SK-N-SH (cell line): Measurements from ENCODE around the gene ARRDC2. TPM values are rescaled to one million over a fixed set of nuclear protein-coding genes. Genes with fewer than 3 reads are reported as not detected.
A peak's percentile ranks its signal among the peaks of the same experiment; 100 is the strongest.

Source experiments
- CTCF ChIA-PET: fragments of 300-600, 350-600 bp; formaldehyde crosslinking; extraction: SDS; loops from one replicate; lab custom pipeline; 2021; lab: Yijun Ruan, JAX
- POLR2A ChIA-PET: fragments of 350-600 bp; sonication (Branson Sonifier 250); formaldehyde crosslinking; extraction: SDS; loops from one replicate; lab custom pipeline; 2020; ENCODE audit warnings: antibody characterized with exemption, inconsistent platforms; lab: Yijun Ruan, JAX
- DNase-seq: peaks from one replicate; pipeline ENCODE4 v3.0.0; 2012
- H2AFZ ChIP-seq: fragments of 200-600 bp; sonication (generic); 2 replicates; pipeline ENCODE4 v1.8.1; 2016; ENCODE audit warnings: antibody characterized with exemption, mild to moderate bottlenecking, low read depth
- H3F3A ChIP-seq: fragments of 200-600 bp; sonication (generic); replicated peaks from 2 replicates; pipeline ENCODE3; 2016; ENCODE audit warnings: antibody characterized with exemption, mild to moderate bottlenecking; ENCODE audit not compliant: insufficient read depth
- H3K27ac ChIP-seq, 2 experiments: fragments of 200-500 bp in 1 of 2; fragments of 200-600 bp in 1 of 2; sonication (Bioruptor generic) in 1 of 2; sonication (generic), shearing (Covaris generic) in 1 of 2; 2 replicates each; pipeline versions ENCODE4 v1.5.1 to v1.6.1; 2014 to 2016; ENCODE audit warnings: low read depth in 2 of 2, inconsistent platforms in 1 of 2, low read length in 1 of 2, mild to moderate bottlenecking in 1 of 2, mixed read lengths in 1 of 2
- H3K27me3 ChIP-seq: fragments of 200-600 bp; sonication (generic), shearing (Covaris generic); 2 replicates; pipeline ENCODE4 v1.6.1; 2016; ENCODE audit warnings: mixed run types; ENCODE audit not compliant: insufficient read depth
- H3K36me3 ChIP-seq, 2 experiments: fragments of 200-500 bp in 1 of 2; fragments of 200-600 bp in 1 of 2; sonication (Bioruptor generic) in 1 of 2; sonication (generic) in 1 of 2; replicated peaks in 1 of 2; 2 replicates each; pipeline versions ENCODE3 to v1.5.1; 2014 to 2016; ENCODE audit warnings: low read length in 1 of 2, mild to moderate bottlenecking in 1 of 2; ENCODE audit not compliant: insufficient read depth in 2 of 2, control insufficient read depth in 1 of 2
- H3K4me1 ChIP-seq, 2 experiments: fragments of 200-500 bp in 1 of 2; fragments of 200-600 bp in 1 of 2; sonication (Bioruptor generic) in 1 of 2; sonication (generic), shearing (Covaris generic) in 1 of 2; 2 replicates each; pipeline versions ENCODE4 v1.5.1 to v1.6.1; 2014 to 2016; ENCODE audit warnings: low read depth in 1 of 2, low read length in 1 of 2, mixed run types in 1 of 2; ENCODE audit not compliant: insufficient read depth in 2 of 2, control insufficient read depth in 1 of 2
- H3K4me2 ChIP-seq: fragments of 200-600 bp; sonication (generic), shearing (Covaris generic); 2 replicates; pipeline ENCODE4 v1.6.1; 2017; ENCODE audit warnings: mixed run types
- H3K4me3 ChIP-seq, 2 experiments: fragments of 200-500 bp in 1 of 2; fragments of 200-600 bp in 1 of 2; sonication (Bioruptor generic) in 1 of 2; sonication (generic), shearing (Covaris generic) in 1 of 2; 2 replicates each; pipeline versions ENCODE4 v1.5.1 to v1.8.1; 2014 to 2016; ENCODE audit warnings: low read depth in 2 of 2, inconsistent platforms in 1 of 2, low read length in 1 of 2, mild to moderate bottlenecking in 1 of 2, mixed read lengths in 1 of 2, moderate library complexity in 1 of 2
- H3K79me2 ChIP-seq: fragments of 200-600 bp; sonication (generic); 2 replicates; pipeline ENCODE4 v1.8.1; 2017; ENCODE audit warnings: mild to moderate bottlenecking; ENCODE audit not compliant: insufficient read depth
- H3K9ac ChIP-seq: fragments of 200-600 bp; sonication (generic); 2 replicates; pipeline ENCODE4 v1.6.1; 2017; ENCODE audit warnings: mixed run types
- H3K9me2 ChIP-seq: fragments of 200-600 bp; sonication (generic); 2 replicates; pipeline ENCODE4 v1.6.1; 2017; ENCODE audit warnings: mixed run types
- H3K9me3 ChIP-seq: fragments of 200-600 bp; sonication (generic); 2 replicates; pipeline ENCODE4 v1.6.1; 2017; ENCODE audit warnings: mixed run types, mild to moderate bottlenecking, moderate library complexity
- H4K20me1 ChIP-seq: fragments of 200-600 bp; sonication (generic); 2 replicates; pipeline ENCODE4 v1.6.1; 2017; ENCODE audit warnings: mild to moderate bottlenecking, mixed run types; ENCODE audit not compliant: insufficient read depth
- CHD2 ChIP-seq: fragments of 150-350 bp; IDR thresholded peaks from 2 replicates; pipeline ENCODE4 v1.6.1; 2018; ENCODE audit warnings: low read length; ENCODE audit not compliant: partially characterized antibody
- FOXJ3 ChIP-seq: sonication (generic); formaldehyde crosslinking; IDR thresholded peaks from 2 replicates; pipeline ENCODE4 v1.5.1; 2020; ENCODE audit warnings: mild to moderate bottlenecking, missing genetic modification reagents
- MEF2A ChIP-seq: IDR thresholded peaks from 2 replicates; pipeline ENCODE4 v1.4.0; 2012; ENCODE audit warnings: low read depth, borderline replicate concordance
- MXI1 ChIP-seq: IDR thresholded peaks from 2 replicates; pipeline ENCODE4 v1.6.1; 2012; ENCODE audit warnings: mild to moderate bottlenecking, low read depth, low read length, improper control_type of control experiment
- RAD21 ChIP-seq: IDR thresholded peaks from 2 replicates; pipeline ENCODE4 v1.6.1; 2012; ENCODE audit warnings: mild to moderate bottlenecking, low read length
- RFX5 ChIP-seq: IDR thresholded peaks from 2 replicates; pipeline ENCODE4 v1.6.1; 2012; ENCODE audit warnings: mild to moderate bottlenecking, improper control_type of control experiment, low read length
- SMC3 ChIP-seq: IDR thresholded peaks from 2 replicates; pipeline ENCODE4 v1.6.1; 2012; ENCODE audit warnings: low read depth, low read length, improper control_type of control experiment
- WGBS: methylation state at CpG from one replicate; pipeline ENCODE4 v1.1.6; 2017; ENCODE audit warnings: low lambda C conversion rate; 5-methylcytosine and 5-hydroxymethylcytosine counted together
- polyA plus RNA-seq, 3 experiments: library from polyadenylated mRNA; depleted of rRNA; stranded (reverse); fragments of >200 nt; gene quantifications; 2 replicates each; pipeline ENCODE4 v1.2.3, GENCODE V29; 2012

The ARRDC2 gene
- polyA plus RNA-seq, 1 of the 3 experiments (the other 2 are of a cell fraction): 5.5 TPM

GRCh38 chr19:17967257-17968051, 40.5 kb upstream of the ARRDC2 start:
- H3K9me3 ChIP-seq: no peaks in the 10 kb centered on the region
- peaks cover 0 to 13% of the 10 kb centered on the region in 2 experiments; a peak in 2 of 4 replicates for H3K4me1 ChIP-seq
- H3K9ac ChIP-seq: peak overlapping the region; percentile 30; the same call in 1 of the 2 replicates
- 0 out of 2 replicates have a peak overlapping the region, but pooled peaks have one; percentile 41 for H2AFZ ChIP-seq
- ChIA-PET POLR2A (interaction anchor here (0.5 kb wide), 1 partner anchor 100 kb away, joined by 3 read pairs; no protein-coding TSS in a partner anchor), CTCF (interaction anchor here (0.5 to 4.3 kb wide), 7 partner anchors 10 to 500 kb away, joined by 3 to 41 read pairs (median 4); no protein-coding TSS in a partner anchor)
- H3K27ac ChIP-seq: no peak overlapping the region
- H4K20me1 ChIP-seq: no peaks in the 10 kb centered on the region
- H3K4me2 ChIP-seq: peak overlapping the region; percentile 86
- H3K9me2 ChIP-seq: no peaks in the 10 kb centered on the region
- no peaks in the 10 kb centered on the region for H3F3A ChIP-seq
- DNase-seq: peak; percentile 90
- WGBS: 8% methylated on average over 19 of the region's 35 CpGs
- no peaks in the 10 kb centered on the region for H3K36me3 ChIP-seq
- H3K27me3 ChIP-seq: 0 out of 2 replicates have a peak, but pooled peaks cover 4% of the 10 kb centered on the region
- H3K4me3 ChIP-seq: peak overlapping the region; percentile 67 to 68
- H3K79me2 ChIP-seq: no peaks in the 10 kb centered on the region
- TF ChIP-seq RFX5 (no peak), FOXJ3 (CRISPR knock-in tag) (0 out of 2 replicates have a peak, but pooled peaks have one; percentile 17), MXI1 (0 out of 2 replicates have a peak, but pooled peaks have one; percentile 9)

GRCh38 chr19:17968362-17968761, 39.6 kb upstream of the ARRDC2 start:
- no peak for TF ChIP-seq FOXJ3 (CRISPR knock-in tag)
- no peak for TF ChIP-seq SMC3
- DNase-seq: peak; percentile 39
- CTCF ChIA-PET: interaction anchor here (0.7 to 4.3 kb wide), 3 partner anchors 22 to 31 kb away, joined by 3 to 41 read pairs (median 3); no protein-coding TSS in a partner anchor
- H3K9me2 ChIP-seq: no peaks in the 10 kb centered on the region
- no peaks in the 10 kb centered on the region for H4K20me1 ChIP-seq
- no peak overlapping the region for H2AFZ ChIP-seq
- 71% methylated on average over 3 of the region's 4 CpGs for WGBS
- no peaks in the 10 kb centered on the region for H3F3A ChIP-seq
- H3K27ac ChIP-seq: no peak overlapping the region
- H3K36me3 ChIP-seq: no peaks in the 10 kb centered on the region
- H3K27me3 ChIP-seq: 0 out of 2 replicates have a peak, but pooled peaks cover 4% of the 10 kb centered on the region
- no peak overlapping the region for H3K9ac ChIP-seq
- no peaks in the 10 kb centered on the region for H3K79me2 ChIP-seq
- H3K4me1 ChIP-seq: peaks cover 0 to 13% of the 10 kb centered on the region in 2 experiments; a peak in 2 of 4 replicates
- no peaks in the 10 kb centered on the region for H3K9me3 ChIP-seq
- POLR2A ChIA-PET: no interaction called here
- H3K4me3 ChIP-seq: no peak overlapping the region
- no peak overlapping the region for H3K4me2 ChIP-seq

- peaks cover 0 to 13% of the 10 kb centered on the region in 2 experiments; a peak in 2 of 4 replicates for H3K4me1 ChIP-seq
- no peak overlapping the region for H2AFZ ChIP-seq
- no peak overlapping the region for H3K9ac ChIP-seq
- H3K79me2 ChIP-seq: no peaks in the 10 kb centered on the region
- CTCF ChIA-PET: interaction anchor here (0.7 to 4.3 kb wide), 5 partner anchors 23 to 31 kb away, joined by 3 to 41 read pairs (median 3); no protein-coding TSS in a partner anchor
- H3F3A ChIP-seq: no peaks in the 10 kb centered on the region
- DNase-seq: no peak
- no peaks in the 10 kb centered on the region for H3K36me3 ChIP-seq
- no peak for TF ChIP-seq CHD2
- no peak for TF ChIP-seq MEF2A
- TF ChIP-seq RAD21: no peak
- TF ChIP-seq, all 33 proteins: peak for 0
- Histone ChIP-seq H4K20me1 (no peaks in the 10 kb centered on the region), H3K4me2 (no peak overlapping the region), H3K4me3 (no peak overlapping the region), H3K9me2 (no peaks in the 10 kb centered on the region), H3K27ac (no peak overlapping the region), H3K9me3 (no peaks in the 10 kb centered on the region), H3K27me3 (0 out of 2 replicates have a peak, but pooled peaks cover 4% of the 10 kb centered on the region)
- POLR2A ChIA-PET: no interaction called here
- WGBS: 85% methylated on average over 12 of the region's 19 CpGs
These were observed 38.7 kb upstream of the ARRDC2 start for GRCh38 chr19:17969096-17969792.
